Neural crest cell (in vitro differentiated cells): ENCODE results near the gene ATF7IP2. TPM values are rescaled to one million over a fixed set of nuclear protein-coding genes. Genes with fewer than 3 reads are reported as not detected.

ENCODE experiments used
- DNase-seq: peaks from one replicate; pipeline ENCODE4 v3.0.0; 2021; ENCODE audit warnings: low read depth, mixed read lengths, low spot score
- H3K27ac Mint-ChIP-seq: one replicate; pipeline ENCODE4 v1.8.0; 2021; ENCODE audit warnings: mild to moderate bottlenecking, mixed read lengths; ENCODE audit not compliant: unreplicated experiment
- H3K27me3 Mint-ChIP-seq: 2 replicates; pipeline ENCODE4 v1.8.0; 2021; ENCODE audit warnings: low read depth, mild to moderate bottlenecking, mixed read lengths
- H3K36me3 Mint-ChIP-seq: 2 replicates; pipeline ENCODE4 v1.8.0; 2021; ENCODE audit warnings: low read depth, mild to moderate bottlenecking, mixed read lengths
- H3K4me1 Mint-ChIP-seq: 2 replicates; pipeline ENCODE4 v1.8.0; 2021; ENCODE audit warnings: mixed read lengths
- H3K4me3 Mint-ChIP-seq: one replicate; pipeline ENCODE4 v1.8.0; 2021; ENCODE audit warnings: mild to moderate bottlenecking, mixed read lengths
- H3K9me3 Mint-ChIP-seq: 2 replicates; pipeline ENCODE4 v1.8.0; 2021; ENCODE audit warnings: mixed read lengths
- total RNA-seq: library from RNA; stranded (reverse); gene quantifications from 2 replicates; pipeline ENCODE4 v1.2.1, GENCODE V29; 2021
- TF ChIP-seq, protein P1 (sequence below): fragments of 200-600 bp; sonication (generic); conservative IDR thresholded peaks from 2 replicates; pipeline ENCODE4 v1.5.0; 2021; ENCODE audit warnings: antibody characterized with exemption, mild to moderate bottlenecking

The ATF7IP2 gene
- total RNA-seq, 1 donor from 2014 or later = 19.4 TPM

GRCh38 chr16:10517868-10518267 is 132.0 kb downstream of the ATF7IP2 start:
- H3K27ac Mint-ChIP-seq = no peak overlapping the region
- H3K36me3 Mint-ChIP-seq = no peaks in the 10 kb centered on the region
- DNase-seq = no peak
- no peaks in the 10 kb centered on the region for H3K27me3 Mint-ChIP-seq
- H3K4me1 Mint-ChIP-seq = peaks cover 4% of the 10 kb centered on the region
- H3K4me3 Mint-ChIP-seq = no peak overlapping the region
- TF ChIP-seq, protein P1, sequence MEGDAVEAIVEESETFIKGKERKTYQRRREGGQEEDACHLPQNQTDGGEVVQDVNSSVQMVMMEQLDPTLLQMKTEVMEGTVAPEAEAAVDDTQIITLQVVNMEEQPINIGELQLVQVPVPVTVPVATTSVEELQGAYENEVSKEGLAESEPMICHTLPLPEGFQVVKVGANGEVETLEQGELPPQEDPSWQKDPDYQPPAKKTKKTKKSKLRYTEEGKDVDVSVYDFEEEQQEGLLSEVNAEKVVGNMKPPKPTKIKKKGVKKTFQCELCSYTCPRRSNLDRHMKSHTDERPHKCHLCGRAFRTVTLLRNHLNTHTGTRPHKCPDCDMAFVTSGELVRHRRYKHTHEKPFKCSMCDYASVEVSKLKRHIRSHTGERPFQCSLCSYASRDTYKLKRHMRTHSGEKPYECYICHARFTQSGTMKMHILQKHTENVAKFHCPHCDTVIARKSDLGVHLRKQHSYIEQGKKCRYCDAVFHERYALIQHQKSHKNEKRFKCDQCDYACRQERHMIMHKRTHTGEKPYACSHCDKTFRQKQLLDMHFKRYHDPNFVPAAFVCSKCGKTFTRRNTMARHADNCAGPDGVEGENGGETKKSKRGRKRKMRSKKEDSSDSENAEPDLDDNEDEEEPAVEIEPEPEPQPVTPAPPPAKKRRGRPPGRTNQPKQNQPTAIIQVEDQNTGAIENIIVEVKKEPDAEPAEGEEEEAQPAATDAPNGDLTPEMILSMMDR = no peak
- H3K9me3 Mint-ChIP-seq = no peaks in the 10 kb centered on the region

GRCh38 chr16:10518479-10519041 is 132.7 kb downstream of the ATF7IP2 start:
- TF ChIP-seq, protein P1 = no peak
- DNase-seq = no peak
- no peaks in the 10 kb centered on the region for H3K9me3 Mint-ChIP-seq

DNA sequence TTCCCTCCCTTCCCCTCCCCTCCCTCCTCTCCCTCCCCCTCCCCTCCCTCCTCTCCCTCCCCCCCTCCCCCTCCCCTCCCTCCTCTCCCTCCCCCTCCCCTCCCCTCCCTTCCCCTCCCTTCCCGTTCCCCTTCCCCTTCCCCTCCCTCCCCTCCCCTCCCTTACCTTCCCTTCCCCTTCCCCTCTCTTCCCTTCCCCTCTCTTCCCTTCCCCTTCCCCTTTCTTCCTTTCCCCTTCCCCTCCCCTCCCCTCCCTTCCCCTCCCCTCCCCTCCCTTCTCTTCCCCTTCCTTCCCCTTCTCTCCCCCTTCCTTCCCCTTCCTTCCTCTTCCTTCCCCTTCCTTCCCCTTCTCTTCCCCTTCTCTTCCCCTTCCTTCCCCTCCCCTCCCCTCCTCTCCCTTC is 133.4 kb downstream of the ATF7IP2 start:
- DNase-seq = no peak
- TF ChIP-seq, protein P1 = no peak
- H3K4me3 Mint-ChIP-seq = no peak overlapping the region

More at GRCh38 chr16:10518479-10519041, 132.7 kb downstream of the ATF7IP2 start:
- Mint-ChIP-seq H3K27ac (no peak overlapping the region), H3K27me3 (no peaks in the 10 kb centered on the region), H3K4me3 (no peak overlapping the region), H3K4me1 (peaks cover 4% of the 10 kb centered on the region), H3K36me3 (no peaks in the 10 kb centered on the region)

DNA sequence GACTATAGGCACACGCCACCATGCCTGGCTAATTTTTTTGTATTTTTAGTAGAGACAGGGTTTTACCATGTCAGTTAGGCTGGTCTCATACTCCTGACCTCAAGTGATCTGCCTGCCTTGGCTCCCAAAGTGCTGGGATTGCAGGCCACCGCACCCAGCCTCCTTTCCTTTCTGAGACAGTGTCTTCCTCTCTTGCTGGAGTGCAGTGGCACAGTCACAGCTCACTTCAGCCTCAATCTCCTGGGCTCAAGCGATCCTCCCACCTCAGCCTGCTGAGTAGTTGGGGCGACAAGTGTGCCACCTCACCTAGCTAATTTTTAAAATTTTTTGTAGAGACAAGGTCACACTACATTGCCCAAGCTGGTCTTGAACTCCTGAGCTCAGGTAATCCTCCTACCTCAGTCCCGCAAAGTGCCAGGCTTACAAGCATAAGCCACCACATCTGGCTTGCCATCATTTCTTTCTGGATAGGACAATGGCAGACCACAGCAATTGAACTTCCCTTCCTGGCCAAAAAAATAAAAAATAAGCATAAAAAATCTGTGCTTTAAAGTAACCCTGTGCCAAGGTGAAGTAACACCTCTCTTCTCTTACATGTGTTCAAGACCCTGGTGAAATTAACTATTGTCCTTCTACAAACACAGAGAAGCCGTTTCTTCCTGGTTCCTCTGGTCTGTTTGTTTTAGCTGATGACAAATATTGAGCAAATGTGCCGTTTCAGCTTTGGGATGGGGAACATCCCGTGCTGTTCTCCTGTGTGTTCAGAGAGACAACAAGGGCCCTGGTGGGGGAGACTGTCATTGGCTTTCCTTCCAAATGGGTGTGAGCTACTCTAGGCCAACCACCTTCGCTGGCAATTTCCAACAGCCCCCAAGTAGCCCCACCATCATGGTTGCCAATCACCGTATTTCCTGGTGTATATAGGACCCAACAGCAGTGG is 134.3 kb downstream of the ATF7IP2 start:
- no peaks in the 10 kb centered on the region for H3K36me3 Mint-ChIP-seq
- H3K27ac Mint-ChIP-seq = no peak overlapping the region
- TF ChIP-seq, protein P1 = no peak
- DNase-seq = no peak
- peaks cover 4% of the 10 kb centered on the region for H3K4me1 Mint-ChIP-seq
- no peaks in the 10 kb centered on the region for H3K27me3 Mint-ChIP-seq
- H3K9me3 Mint-ChIP-seq = no peaks in the 10 kb centered on the region
- no peak overlapping the region for H3K4me3 Mint-ChIP-seq

More for the DNA sequence above, 133.4 kb downstream of the ATF7IP2 start:
- Mint-ChIP-seq H3K4me1 (peaks cover 4% of the 10 kb centered on the region), H3K36me3 (no peaks in the 10 kb centered on the region), H3K27ac (no peak overlapping the region), H3K27me3 (no peaks in the 10 kb centered on the region), H3K9me3 (no peaks in the 10 kb centered on the region)

DNA sequence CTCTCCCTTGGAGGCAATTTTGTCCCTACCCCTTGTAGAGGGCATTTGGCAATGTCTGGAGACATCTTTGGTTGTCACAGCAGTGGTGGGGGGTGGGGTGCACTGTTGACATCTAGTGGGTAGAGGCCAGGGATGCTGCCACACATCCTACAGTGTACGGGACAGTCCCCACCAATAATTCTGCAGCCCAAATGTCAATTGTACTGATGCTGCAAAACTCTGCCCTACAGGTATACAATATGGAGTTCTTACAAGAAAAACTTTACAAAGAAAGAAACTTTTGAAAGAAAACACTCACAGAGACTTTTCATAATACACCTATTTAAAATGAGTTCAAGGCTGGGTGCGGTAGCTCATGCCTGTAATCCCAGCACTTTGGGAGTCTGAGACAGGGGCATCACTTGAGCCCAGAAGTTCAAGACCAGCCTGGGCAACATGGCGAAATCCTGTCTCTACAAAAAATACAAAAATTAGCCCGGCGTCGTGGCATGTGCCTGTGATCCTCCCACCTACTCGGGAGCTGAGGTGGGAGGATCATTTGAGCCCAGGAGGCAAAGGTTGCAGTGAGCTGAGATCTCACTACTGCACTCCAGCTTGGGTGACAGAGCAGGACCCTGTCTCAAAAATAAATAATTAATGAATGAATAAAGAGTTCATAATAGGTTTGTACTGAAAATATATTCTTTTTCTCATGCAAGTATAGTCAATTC is 135.2 kb downstream of the ATF7IP2 start:
- Mint-ChIP-seq H3K36me3 (no peaks in the 10 kb centered on the region), H3K27me3 (no peaks in the 10 kb centered on the region), H3K9me3 (no peaks in the 10 kb centered on the region), H3K27ac (no peak overlapping the region), H3K4me3 (no peak overlapping the region), H3K4me1 (peaks cover 4% of the 10 kb centered on the region)
- TF ChIP-seq, protein P1 = no peak
- DNase-seq = no peak
